ACC112 (cell line): Measurements from ENCODE around the gene ATP2B1.
"Not testable (repeated sequence)": the region's sequence is repeated elsewhere in the genome, so short reads cannot be mapped to it uniquely, and the experiment has no call there.

Source experiments
- H2AFZ ChIP-seq: fragments of 200-600 bp; sonication (generic); one replicate; pipeline ENCODE4 v1.6.0; 2017; ENCODE audit warnings: antibody characterized with exemption, low read length; ENCODE audit not compliant: unreplicated experiment
- H3K27ac ChIP-seq: fragments of 200-600 bp; sonication (generic); 2 replicates; pipeline ENCODE4 v1.5.1; 2014; ENCODE audit warnings: low read depth, mild to moderate bottlenecking, antibody characterized with exemption, low read length, moderate library complexity
- H3K27me3 ChIP-seq: fragments of 200-600 bp; sonication (generic); 2 replicates; pipeline ENCODE4 v1.6.1; 2014; ENCODE audit warnings: mild to moderate bottlenecking, antibody characterized with exemption, low read length, moderate library complexity, mixed read lengths; ENCODE audit not compliant: insufficient read depth
- H3K36me3 ChIP-seq: fragments of 200-600 bp; sonication (generic); 2 replicates; pipeline ENCODE4 v1.6.1; 2016; ENCODE audit warnings: mild to moderate bottlenecking, antibody characterized with exemption, low read length, moderate library complexity, mixed read lengths; ENCODE audit not compliant: insufficient read depth
- H3K4me1 ChIP-seq: fragments of 200-600 bp; sonication (generic); one replicate; pipeline ENCODE4 v1.6.1; 2016; ENCODE audit warnings: low read length, mixed read lengths; ENCODE audit not compliant: insufficient read depth, unreplicated experiment, control insufficient read depth
- H3K4me3 ChIP-seq: fragments of 200-600 bp; sonication (generic); 2 replicates; pipeline ENCODE4 v1.5.1; 2014; ENCODE audit warnings: mild to moderate bottlenecking, low read depth, low read length
- H3K79me2 ChIP-seq: fragments of 200-600 bp; sonication (generic); one replicate; pipeline ENCODE4 v1.6.0; 2016; ENCODE audit warnings: low read length; ENCODE audit not compliant: control insufficient read depth, unreplicated experiment, insufficient read depth

The ATP2B1 gene

DNA sequence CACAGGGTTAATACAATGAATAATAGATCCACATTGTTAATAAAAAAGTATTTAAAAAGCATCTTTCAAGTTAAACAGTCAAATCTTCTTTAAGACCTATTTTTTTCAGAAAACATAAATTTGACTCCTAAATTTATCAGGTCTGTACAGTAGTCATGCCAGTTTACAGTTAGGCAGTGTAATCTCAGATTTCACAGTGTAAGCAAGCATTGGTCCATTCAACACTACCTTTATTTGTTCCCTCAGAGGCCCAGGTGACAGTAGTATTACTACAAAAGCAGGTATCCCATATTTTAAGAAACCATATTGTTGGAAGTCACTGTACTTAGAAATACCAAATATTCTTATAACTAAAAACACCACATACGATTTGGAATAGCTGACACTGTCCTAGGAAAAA is 6.1 kb downstream of the ATP2B1 start:
- peaks cover 98% of the 10 kb centered on the region for H3K79me2 ChIP-seq
- H3K27me3 ChIP-seq, result no peaks in the 10 kb centered on the region
- peaks cover 36% of the 10 kb centered on the region for H3K4me1 ChIP-seq
- H3K36me3 ChIP-seq, result no peaks in the 10 kb centered on the region
- H3K27ac ChIP-seq, result no peak overlapping the region
- no peak overlapping the region for H2AFZ ChIP-seq
- no peak overlapping the region for H3K4me3 ChIP-seq

GRCh38 chr12:89701606-89702206 is 6.9 kb downstream of the ATP2B1 start:
- no peak overlapping the region for H3K4me3 ChIP-seq
- H3K4me1 ChIP-seq, result peaks cover 32% of the 10 kb centered on the region
- H3K36me3 ChIP-seq, result no peaks in the 10 kb centered on the region
- H3K27me3 ChIP-seq, result no peaks in the 10 kb centered on the region
- no peak overlapping the region for H3K27ac ChIP-seq
- H2AFZ ChIP-seq, result no peak overlapping the region
- H3K79me2 ChIP-seq, result peaks cover 98% of the 10 kb centered on the region

DNA sequence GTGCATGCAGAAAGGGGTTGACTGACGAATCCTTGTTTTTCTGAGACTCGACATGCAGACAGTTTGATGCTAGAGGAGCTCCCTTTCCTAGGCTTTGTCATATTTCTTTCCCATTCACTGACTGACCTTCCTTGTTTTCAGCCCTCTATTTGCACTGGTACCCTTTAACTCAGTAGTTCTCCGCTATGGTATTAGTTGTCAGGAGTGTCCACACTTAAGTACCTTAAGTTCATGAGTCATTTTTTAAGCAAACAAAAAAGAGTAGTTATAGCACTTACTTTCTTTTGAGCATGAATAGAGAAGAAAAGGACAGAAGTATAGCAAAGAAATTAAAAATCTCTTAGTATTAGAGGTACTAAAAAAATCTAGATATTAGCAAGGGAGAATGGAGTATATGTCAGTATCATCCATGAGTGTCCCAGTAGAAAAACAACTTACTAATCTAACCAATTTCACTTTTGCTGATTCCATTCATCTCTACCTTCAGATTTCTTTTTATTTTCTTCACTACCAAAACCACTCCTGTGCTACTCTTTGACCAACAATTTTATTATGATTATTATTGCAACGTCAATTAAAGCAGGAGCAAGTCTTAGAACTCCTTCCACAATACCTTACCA is 8.3 kb downstream of the ATP2B1 start:
- no peaks in the 10 kb centered on the region for H3K27me3 ChIP-seq
- no peak overlapping the region for H3K27ac ChIP-seq
- peaks cover 18% of the 10 kb centered on the region for H3K4me1 ChIP-seq
- peaks cover 94% of the 10 kb centered on the region for H3K79me2 ChIP-seq
- H3K36me3 ChIP-seq, result no peaks in the 10 kb centered on the region
- no peak overlapping the region for H2AFZ ChIP-seq
- H3K4me3 ChIP-seq, result no peak overlapping the region

DNA sequence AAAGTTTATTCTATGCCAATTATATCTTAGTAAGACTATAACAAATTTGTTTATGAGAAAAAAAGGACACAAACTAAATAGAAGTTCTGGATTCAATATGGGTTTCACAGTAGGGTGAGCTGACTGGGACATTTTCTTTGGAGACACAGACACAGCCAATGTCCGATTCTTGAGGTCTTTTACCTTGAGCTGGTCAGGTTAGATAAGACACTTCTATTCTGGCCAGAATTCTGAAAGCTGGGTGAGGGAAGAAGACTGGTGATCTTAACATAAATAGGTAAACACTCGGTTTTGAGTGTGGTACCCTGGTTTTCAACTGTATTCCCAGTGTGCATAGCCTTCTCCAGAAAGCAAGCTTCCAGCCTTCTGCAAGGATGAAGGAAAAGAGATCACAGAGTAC is 10.0 kb downstream of the ATP2B1 start:
- H3K4me1 ChIP-seq, result peaks cover 10% of the 10 kb centered on the region
- no peak overlapping the region for H3K27ac ChIP-seq
- peaks cover 92% of the 10 kb centered on the region for H3K79me2 ChIP-seq
- no peaks in the 10 kb centered on the region for H3K27me3 ChIP-seq
- H3K4me3 ChIP-seq, result no peak overlapping the region
- H2AFZ ChIP-seq, result no peak overlapping the region
- H3K36me3 ChIP-seq, result no peaks in the 10 kb centered on the region

DNA sequence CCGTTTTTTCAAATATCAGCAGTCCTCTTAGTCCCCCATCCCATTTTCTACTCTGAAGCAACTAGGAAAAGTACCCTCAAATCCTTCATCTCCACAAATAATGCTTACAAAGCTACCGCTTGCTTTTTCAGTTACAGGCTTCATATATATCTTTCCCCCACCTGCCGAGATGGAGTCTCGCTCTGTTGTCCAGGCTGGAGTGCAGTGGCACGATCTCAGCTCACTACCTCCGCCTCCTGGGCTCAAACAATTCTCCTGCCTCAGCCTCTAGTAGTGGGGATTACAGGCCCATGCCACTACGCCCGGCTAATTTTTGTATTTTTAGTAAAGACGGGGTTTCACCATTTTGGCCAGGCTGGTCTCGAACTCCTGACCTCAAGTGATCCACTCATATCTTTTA is 10.9 kb downstream of the ATP2B1 start:
- H3K36me3 ChIP-seq, H3K4me3 ChIP-seq, H2AFZ ChIP-seq, H3K27me3 ChIP-seq, H3K27ac ChIP-seq: not testable (repeated sequence)
- H3K4me1 ChIP-seq, result peaks cover 10% of the 10 kb centered on the region
- peaks cover 92% of the 10 kb centered on the region for H3K79me2 ChIP-seq

GRCh38 chr12:89697296-89697695 is 11.3 kb downstream of the ATP2B1 start:
- Histone ChIP-seq H2AFZ (no peak overlapping the region), H3K27ac (no peak overlapping the region), H3K4me1 (peaks cover 10% of the 10 kb centered on the region), H3K36me3 (no peaks in the 10 kb centered on the region), H3K27me3 (no peaks in the 10 kb centered on the region), H3K4me3 (no peak overlapping the region), H3K79me2 (peaks cover 92% of the 10 kb centered on the region)

- H3K4me3 ChIP-seq, result no peak overlapping the region
- H3K27me3 ChIP-seq, result no peaks in the 10 kb centered on the region
- H3K27ac ChIP-seq, result no peak overlapping the region
- H3K36me3 ChIP-seq, result no peaks in the 10 kb centered on the region
- H3K79me2 ChIP-seq, result peaks cover 92% of the 10 kb centered on the region
- no peak overlapping the region for H2AFZ ChIP-seq
- H3K4me1 ChIP-seq, result peaks cover 10% of the 10 kb centered on the region
Observed at GRCh38 chr12:89695830-89696229, 12.8 kb downstream of the ATP2B1 start.

DNA sequence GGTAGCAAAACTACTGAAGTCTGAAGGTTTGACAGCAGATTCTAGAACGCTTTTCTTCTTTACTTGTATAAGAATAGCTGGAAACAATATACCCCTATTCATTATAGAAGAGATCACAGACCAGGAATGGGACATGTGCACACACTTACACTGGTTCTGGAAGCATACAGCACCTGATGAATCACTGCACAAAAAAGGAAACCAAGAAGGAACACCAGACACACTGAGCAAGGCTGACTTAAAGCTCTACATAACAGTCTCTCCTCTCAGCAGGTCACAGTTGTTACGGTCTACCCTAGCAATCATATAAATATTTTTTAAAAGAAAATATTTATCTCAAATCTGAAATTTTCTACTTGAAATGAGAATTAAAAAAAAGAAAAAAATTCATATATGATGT is 13.5 kb downstream of the ATP2B1 start:
- H2AFZ ChIP-seq, result no peak overlapping the region
- no peaks in the 10 kb centered on the region for H3K27me3 ChIP-seq
- no peaks in the 10 kb centered on the region for H3K36me3 ChIP-seq
- no peak overlapping the region for H3K27ac ChIP-seq
- peaks cover 92% of the 10 kb centered on the region for H3K79me2 ChIP-seq
- H3K4me1 ChIP-seq, result peaks cover 4% of the 10 kb centered on the region
- H3K4me3 ChIP-seq, result no peak overlapping the region

GRCh38 chr12:89694542-89694941 is 14.1 kb downstream of the ATP2B1 start:
- H3K4me1 ChIP-seq, result peaks cover 4% of the 10 kb centered on the region
- H3K27me3 ChIP-seq, result no peaks in the 10 kb centered on the region
- H3K79me2 ChIP-seq, result peaks cover 93% of the 10 kb centered on the region
- H2AFZ ChIP-seq, result no peak overlapping the region
- H3K36me3 ChIP-seq, result no peaks in the 10 kb centered on the region
- no peak overlapping the region for H3K27ac ChIP-seq
- H3K4me3 ChIP-seq, result no peak overlapping the region

DNA sequence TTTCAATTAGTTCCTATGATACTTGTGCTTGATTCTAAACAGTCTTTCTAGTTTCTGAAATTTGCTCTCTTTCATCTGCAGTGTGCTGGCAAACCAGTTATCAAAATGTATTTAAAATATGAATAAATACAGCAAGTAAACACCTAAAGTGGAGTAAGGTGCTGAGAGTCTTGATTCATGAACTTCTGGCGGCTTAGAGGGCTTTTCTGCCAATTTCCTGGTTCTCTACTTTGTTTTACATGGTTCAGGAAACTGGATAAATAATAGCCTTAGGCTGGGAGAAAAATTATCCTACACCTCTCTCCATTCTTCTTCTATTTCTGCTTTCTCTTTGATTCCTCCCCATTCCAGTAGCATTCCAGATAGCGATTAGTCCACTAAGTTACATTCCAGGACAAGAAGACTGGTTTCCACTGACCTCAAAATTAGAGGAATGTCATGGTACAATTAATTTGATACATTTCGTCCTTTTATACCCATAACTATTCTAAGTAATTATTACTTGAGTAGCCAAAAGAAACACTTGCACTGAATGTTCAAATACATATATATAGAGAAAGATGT is 14.9 kb downstream of the ATP2B1 start:
- Histone ChIP-seq H3K79me2 (peaks cover 93% of the 10 kb centered on the region), H3K4me3 (no peak overlapping the region), H3K4me1 (peaks cover 4% of the 10 kb centered on the region)

DNA sequence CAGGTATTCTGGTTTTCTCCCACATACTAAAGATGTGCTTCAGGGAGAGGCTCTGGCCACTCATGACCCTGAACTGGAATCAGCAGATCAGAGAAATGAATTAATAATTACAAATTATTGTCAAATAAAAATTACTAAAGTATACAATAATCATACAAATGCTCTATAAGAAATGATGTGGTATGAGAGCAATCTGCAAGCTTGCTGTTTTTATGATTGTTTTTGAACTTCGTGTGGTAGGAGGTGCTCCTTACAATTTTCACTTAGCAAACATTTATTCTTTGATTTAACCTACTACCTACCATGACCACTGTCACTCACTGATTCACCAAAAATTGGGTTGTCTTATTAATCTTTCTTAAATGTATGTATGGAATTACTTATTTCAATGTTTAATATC is 16.2 kb downstream of the ATP2B1 start:
- no peaks in the 10 kb centered on the region for H3K36me3 ChIP-seq
- H3K4me3 ChIP-seq, result no peak overlapping the region
- peaks cover 91% of the 10 kb centered on the region for H3K79me2 ChIP-seq
- no peak overlapping the region for H3K27ac ChIP-seq
- peaks cover 4% of the 10 kb centered on the region for H3K4me1 ChIP-seq
- H2AFZ ChIP-seq, result no peak overlapping the region
- H3K27me3 ChIP-seq, result no peaks in the 10 kb centered on the region

More for the DNA sequence above, 14.9 kb downstream of the ATP2B1 start:
- Histone ChIP-seq H3K27ac (no peak overlapping the region), H3K27me3 (no peaks in the 10 kb centered on the region), H2AFZ (no peak overlapping the region), H3K36me3 (no peaks in the 10 kb centered on the region)
